Upper lobe of right lung (tissue), 1 donor: ENCODE measurements around the gene WWOX. TPM values are rescaled to one million over a fixed set of nuclear protein-coding genes. Genes with fewer than 3 reads are reported as not detected.

Experiments
- ATAC-seq: fragments of 200-7000 bp; cut with Tn5 transposase; one replicate; pipeline ENCODE4 v1.9.1; 2020; ENCODE audit warnings: mild to moderate bottlenecking, moderate library complexity
- DNase-seq: peaks from one replicate; pipeline ENCODE4 v3.0.0-alpha.2; 2020
- H3K27ac ChIP-seq: fragments of 200-600 bp; one replicate; pipeline ENCODE4 v1.8.0; 2022
- H3K27me3 ChIP-seq: fragments of 200-600 bp; one replicate; pipeline ENCODE4 v1.8.0; 2022; ENCODE audit warnings: mild to moderate bottlenecking
- H3K36me3 ChIP-seq: fragments of 200-600 bp; one replicate; pipeline ENCODE4 v1.8.0; 2022
- H3K4me1 ChIP-seq: fragments of 200-600 bp; one replicate; pipeline ENCODE4 v1.8.0; 2022
- H3K4me3 ChIP-seq: fragments of 200-600 bp; one replicate; pipeline ENCODE4 v1.8.0; 2022; ENCODE audit warnings: mild to moderate bottlenecking
- H3K9me3 ChIP-seq: fragments of 200-600 bp; one replicate; pipeline ENCODE4 v1.8.0; 2022
- CTCF ChIP-seq: fragments of 200-600 bp; IDR thresholded peaks from one replicate; pipeline ENCODE4 v1.8.0; 2022; ENCODE audit warnings: antibody characterized with exemption
- intact Hi-C: fragments of 100-400 bp; cut with DNase I; formaldehyde crosslinking; loops from one replicate; pipeline ENCODE4 v1.11.0; 2022
- total RNA-seq: library from RNA; stranded (reverse); fragmentation: NEBNext Ultra II Directional; extraction: Animal tissue kit (Norgen Biotek cat#: 25700); gene quantifications from one replicate; pipeline ENCODE4 v1.2.1, GENCODE V29; 2021
- donor health status: DM: no; HTN: yes; CAD: no; lungs with severe emphysema.

WWOX gene
- total RNA-seq, 1 donor from 2014 or later: 17.0 TPM

- ATAC-seq: no peak
Observed at GRCh38 chr16:78161023-78161729, 61.7 kb downstream of the WWOX start.

DNA sequence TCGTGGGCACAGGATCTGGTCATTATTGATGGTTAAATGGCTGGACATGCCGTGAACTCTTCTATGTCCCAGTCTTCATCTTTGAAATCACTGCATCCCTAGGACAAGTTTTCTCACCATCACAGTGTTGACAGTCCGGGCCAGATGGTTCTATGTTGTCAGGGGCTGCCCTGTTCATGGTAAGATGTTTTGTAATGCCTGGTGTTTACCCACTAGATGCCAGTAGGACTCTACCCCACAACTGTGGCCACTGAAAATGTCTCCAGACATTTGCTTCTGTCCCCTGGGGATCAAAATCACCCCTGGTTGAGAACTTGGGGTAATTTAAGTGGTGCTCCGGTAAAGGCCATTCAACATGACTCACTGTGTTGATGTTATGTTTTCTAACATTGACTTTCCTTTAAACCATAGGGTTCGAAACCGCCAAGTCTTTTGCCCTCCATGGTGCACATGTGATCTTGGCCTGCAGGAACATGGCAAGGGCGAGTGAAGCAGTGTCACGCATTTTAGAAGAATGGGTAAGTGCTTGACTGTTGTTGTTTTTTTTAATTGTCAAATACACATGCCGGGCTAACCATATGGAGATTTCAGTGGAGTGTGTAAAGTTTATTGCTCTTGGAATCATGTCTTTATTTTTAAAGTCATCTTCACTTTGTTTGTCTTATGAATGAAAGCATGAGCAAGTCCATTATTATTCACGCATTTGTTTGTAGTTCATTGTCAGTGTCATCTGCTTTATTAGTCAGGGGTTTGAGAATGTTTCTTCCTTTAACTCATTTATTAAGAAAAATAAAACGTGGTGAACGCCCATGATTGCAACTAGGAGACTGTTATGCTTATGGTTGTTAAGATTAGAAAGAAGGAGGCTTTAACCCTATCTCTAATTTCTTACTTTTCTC lies 64.6 kb downstream of the WWOX start:
- Histone ChIP-seq H3K36me3 (no peaks in the 10 kb centered on the region), H3K4me3 (no peak overlapping the region), H3K27ac (no peak overlapping the region), H3K9me3 (no peaks in the 10 kb centered on the region), H3K27me3 (no peaks in the 10 kb centered on the region), H3K4me1 (no peaks in the 10 kb centered on the region)
- ATAC-seq: no peak
- TF ChIP-seq CTCF: no peak
- no peak for DNase-seq
- intact Hi-C loops: no loop called here

More at GRCh38 chr16:78161023-78161729, 61.7 kb downstream of the WWOX start:
- Histone ChIP-seq H3K4me3 (no peak overlapping the region), H3K36me3 (no peaks in the 10 kb centered on the region), H3K9me3 (no peaks in the 10 kb centered on the region), H3K4me1 (no peaks in the 10 kb centered on the region), H3K27ac (no peak overlapping the region), H3K27me3 (no peaks in the 10 kb centered on the region)
- DNase-seq: no peak
- intact Hi-C loops: no loop called here
- TF ChIP-seq CTCF: no peak

DNA sequence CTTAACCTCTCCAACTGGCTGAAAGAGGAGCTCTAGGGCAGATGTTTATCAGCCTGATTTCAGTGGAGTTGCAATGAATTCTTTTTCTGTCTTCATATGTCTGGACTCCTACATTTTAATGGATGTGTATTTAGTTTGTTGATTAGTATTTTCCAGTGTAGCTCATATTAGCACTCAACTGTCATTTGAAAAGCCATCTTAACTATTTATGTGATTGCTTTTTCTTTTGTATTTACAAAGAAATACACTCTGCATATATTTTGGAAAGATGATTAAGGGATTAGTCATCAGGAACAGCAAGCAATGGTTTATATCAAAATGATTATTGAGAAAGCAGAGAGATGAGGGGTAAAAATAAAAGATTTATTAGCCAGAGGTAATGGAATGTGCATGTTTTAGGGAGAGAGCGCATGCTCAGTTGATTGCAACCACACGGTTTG lies 71.1 kb downstream of the WWOX start:
- intact Hi-C loops: no loop called here
- H3K4me1 ChIP-seq: no peaks in the 10 kb centered on the region

DNA sequence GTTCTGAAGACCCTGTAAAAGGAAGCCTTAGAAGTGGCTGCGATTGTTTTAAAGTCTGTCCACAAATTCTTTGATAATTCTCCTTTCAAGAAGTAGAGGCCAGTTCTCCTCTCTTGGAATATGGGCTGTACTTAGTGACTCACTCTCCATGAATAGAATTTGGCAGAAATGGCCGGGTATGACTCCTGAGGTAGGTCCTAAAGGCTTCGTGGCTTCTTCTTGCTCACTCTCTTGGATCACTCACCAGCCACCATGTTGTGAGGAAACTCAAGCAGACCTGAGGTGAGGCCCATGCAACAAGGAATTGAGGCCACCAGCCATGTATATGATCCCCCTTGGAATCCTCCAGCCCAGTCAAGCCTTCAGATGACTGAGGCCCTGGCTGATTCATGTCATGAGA lies 75.8 kb downstream of the WWOX start:
- H3K27ac ChIP-seq: no peak overlapping the region
- intact Hi-C loops: no loop called here
- no peak for ATAC-seq

More for the DNA sequence above, 71.1 kb downstream of the WWOX start:
- no peaks in the 10 kb centered on the region for H3K36me3 ChIP-seq
- H3K27ac ChIP-seq: no peak overlapping the region
- DNase-seq (no peak), ATAC-seq (no peak)
- H3K27me3 ChIP-seq: no peaks in the 10 kb centered on the region
- H3K4me3 ChIP-seq: no peak overlapping the region
- TF ChIP-seq CTCF: no peak
- no peaks in the 10 kb centered on the region for H3K9me3 ChIP-seq

DNA sequence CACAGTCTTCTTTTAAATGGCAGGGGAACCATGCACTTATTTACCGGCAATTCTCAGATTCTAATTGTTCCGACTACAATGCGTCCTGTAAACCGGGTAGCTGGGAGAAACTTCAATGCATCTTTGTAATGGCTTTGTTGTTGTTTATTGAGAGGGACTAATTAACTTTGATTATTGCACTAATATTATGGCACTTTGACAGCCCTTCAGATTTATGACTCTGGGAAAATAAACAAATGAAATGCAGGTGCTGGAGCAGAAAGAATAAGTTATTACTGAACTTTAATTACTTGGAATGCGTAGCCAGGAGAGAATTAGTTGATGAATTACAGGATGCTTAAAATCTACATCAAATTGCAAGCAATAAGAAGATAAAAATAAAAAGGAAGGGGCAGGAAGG lies 77.0 kb downstream of the WWOX start:
- intact Hi-C loops: no loop called here
- TF ChIP-seq CTCF: no peak
- Histone ChIP-seq H3K36me3 (no peaks in the 10 kb centered on the region), H3K27ac (no peak overlapping the region), H3K4me1 (no peaks in the 10 kb centered on the region), H3K9me3 (no peaks in the 10 kb centered on the region), H3K4me3 (no peak overlapping the region), H3K27me3 (no peaks in the 10 kb centered on the region)
- ATAC-seq: no peak
- DNase-seq: no peak

More for the DNA sequence above, 75.8 kb downstream of the WWOX start:
- no peak for TF ChIP-seq CTCF
- Histone ChIP-seq H3K4me3 (no peak overlapping the region), H3K36me3 (no peaks in the 10 kb centered on the region), H3K9me3 (no peaks in the 10 kb centered on the region), H3K4me1 (no peaks in the 10 kb centered on the region), H3K27me3 (no peaks in the 10 kb centered on the region)
- no peak for DNase-seq
